ENCODE data around the gene VSIG2.

GRCh38 chr11:124756033-124756752 is 4.1 kb upstream of the VSIG2 start:
- TF ChIP-seq REST (IDR thresholded peaks at IDR 0.05; ENCODE audit: insufficient read depth in 1 of 2, low read depth in 2 of 2, low read length in 2 of 2) (no peak), POLR2AphosphoS5 (IDR thresholded peaks at IDR 0.05; ENCODE audit: low read depth, low read length) (no peak), TAF1 (IDR thresholded peaks at IDR 0.05; ENCODE audit: borderline replicate concordance, insufficient read depth, low read length) (no peak), FOXP2 (optimal IDR thresholded peaks at IDR 0.05; ENCODE audit: borderline replicate concordance, extremely low read depth, extremely low read length, insufficient read depth) (no peak), SIN3A (IDR thresholded peaks at IDR 0.05; ENCODE audit: borderline replicate concordance, insufficient read depth, low read length) (no peak)

All from PFSK-1 (cell line).